H54 (cell line): Measurements from ENCODE around the gene CAPN7.

ENCODE experiments used
- DNase-seq: peaks from one replicate; pipeline ENCODE4 v3.0.0; 2011; ENCODE audit warnings: low spot score, mixed read lengths; ENCODE audit not compliant: insufficient read length
- FAIRE-seq: peaks from 3 replicates; lab custom pipeline; 2011; peaks lifted over from hg19 to GRCh38; lab: Jason Lieb, UNC
- POLR2A ChIP-seq: IDR thresholded peaks from 2 replicates; pipeline ENCODE4 v1.6.1; 2011; ENCODE audit warnings: low read depth, mild to moderate bottlenecking, low read length

The CAPN7 gene

DNA sequence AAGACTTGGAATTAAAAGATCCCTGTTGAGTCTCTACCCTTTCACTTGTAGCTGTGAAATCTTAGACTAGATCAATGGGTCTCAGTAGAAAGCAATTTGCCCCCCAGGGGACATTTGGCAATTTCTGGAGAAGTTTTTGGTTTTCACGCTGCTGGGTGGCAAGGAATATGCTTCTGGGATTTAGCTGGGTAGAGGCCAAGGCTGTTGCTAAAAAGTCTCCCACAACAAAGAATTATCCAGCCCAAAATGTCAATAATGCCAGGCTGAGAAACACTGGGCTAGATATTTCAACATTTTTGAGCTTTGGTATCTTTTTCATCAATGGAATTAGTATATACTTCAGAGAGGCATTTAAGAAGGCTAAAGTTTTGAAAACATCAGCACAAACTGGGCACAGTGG is 8.7 kb downstream of the CAPN7 start:
- TF ChIP-seq POLR2A = no peak
- no peak for FAIRE-seq
- DNase-seq = no peak

- no peak for DNase-seq
- no peak for TF ChIP-seq POLR2A
- FAIRE-seq = peak; percentile 43
Measured at GRCh38 chr3:15215996-15216395, 9.9 kb downstream of the CAPN7 start.

- no peak for TF ChIP-seq POLR2A
- DNase-seq (no peak), FAIRE-seq (no peak)
Measured at GRCh38 chr3:15216501-15216900, 10.5 kb downstream of the CAPN7 start.

- no peak for TF ChIP-seq POLR2A
- DNase-seq = no peak
- no peak for FAIRE-seq
Measured at GRCh38 chr3:15217011-15217671, 11.1 kb downstream of the CAPN7 start.

DNA sequence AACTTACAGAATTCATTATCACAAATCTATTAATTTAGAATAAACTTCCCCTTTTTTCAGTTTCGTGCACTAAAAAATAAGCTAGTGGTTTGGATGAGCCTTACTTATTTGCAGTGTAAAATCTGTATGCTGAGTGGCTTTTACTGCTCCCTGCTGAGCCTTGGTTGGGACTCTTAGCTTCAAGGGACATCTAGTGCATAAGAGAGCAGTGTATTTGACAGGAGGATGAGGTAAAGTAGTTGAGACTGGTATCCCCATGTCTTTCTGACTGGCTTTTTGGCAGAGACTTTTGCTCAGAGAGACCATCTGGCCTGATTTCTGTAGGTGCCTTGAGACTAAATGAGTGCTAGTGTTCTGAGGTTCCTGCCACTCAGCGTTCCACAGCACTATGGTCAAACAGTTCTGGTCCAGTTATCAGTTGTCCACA is 11.8 kb downstream of the CAPN7 start:
- no peak for TF ChIP-seq POLR2A
- no peak for FAIRE-seq
- DNase-seq = no peak

DNA sequence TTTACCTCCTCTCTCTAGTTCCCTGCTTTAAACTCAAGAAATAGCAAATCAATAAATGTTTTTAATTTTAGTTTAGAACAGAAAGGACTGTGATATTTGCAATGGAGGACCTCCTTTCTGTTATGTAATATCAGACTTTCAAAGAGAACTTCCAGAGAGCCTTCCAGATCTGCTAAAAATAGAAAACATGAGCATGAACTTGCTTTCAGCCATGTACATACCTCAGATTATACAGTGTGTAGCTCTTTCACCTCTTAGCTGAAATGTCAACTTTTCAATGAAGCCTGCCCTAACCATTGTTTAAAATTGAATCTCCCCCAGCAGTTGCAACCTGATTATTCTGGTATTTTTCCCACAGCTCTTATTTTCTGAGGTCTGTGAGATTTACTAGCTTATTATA is 12.6 kb downstream of the CAPN7 start:
- no peak for DNase-seq
- no peak for FAIRE-seq
- no peak for TF ChIP-seq POLR2A

DNA sequence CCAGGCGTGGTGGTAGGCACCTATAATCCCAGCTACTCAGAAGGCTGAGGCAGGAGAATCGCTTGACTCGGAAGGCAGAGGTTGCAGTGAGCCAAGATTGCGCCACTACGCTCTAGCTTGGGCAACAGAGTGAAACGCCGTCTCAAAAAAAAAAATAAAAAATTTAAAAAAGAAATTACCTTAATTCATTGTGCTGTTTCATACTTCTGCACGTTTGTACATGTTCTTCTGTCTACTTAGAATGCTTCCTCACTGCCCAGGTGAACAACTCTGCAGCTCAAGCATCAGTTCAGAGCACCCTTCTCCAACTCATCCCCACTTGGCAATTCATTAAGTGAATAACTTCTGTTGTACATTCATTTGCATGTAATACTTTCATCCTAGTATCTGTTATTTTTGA is 14.0 kb downstream of the CAPN7 start:
- no peak for TF ChIP-seq POLR2A
- no peak for FAIRE-seq
- no peak for DNase-seq

DNA sequence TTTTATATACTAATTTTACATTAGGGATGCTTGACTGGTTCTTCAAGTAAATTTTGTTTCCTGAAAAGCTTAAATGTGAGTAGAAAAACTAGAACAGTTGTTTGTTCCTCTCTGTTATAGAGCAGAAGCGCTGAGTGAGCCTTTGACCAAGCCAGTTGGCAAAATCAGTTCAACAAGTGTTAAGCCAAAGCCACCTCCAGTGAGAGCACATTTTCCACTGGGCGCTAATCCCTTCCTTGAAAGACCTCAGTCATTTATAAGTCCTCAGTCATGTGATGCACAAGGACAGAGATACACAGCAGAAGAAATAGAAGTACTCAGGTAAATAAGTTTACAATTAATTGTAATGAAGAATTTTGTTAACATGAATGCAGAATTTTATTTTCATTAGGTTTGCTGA is 14.6 kb downstream of the CAPN7 start:
- TF ChIP-seq POLR2A = no peak
- FAIRE-seq (no peak), DNase-seq (no peak)

DNA sequence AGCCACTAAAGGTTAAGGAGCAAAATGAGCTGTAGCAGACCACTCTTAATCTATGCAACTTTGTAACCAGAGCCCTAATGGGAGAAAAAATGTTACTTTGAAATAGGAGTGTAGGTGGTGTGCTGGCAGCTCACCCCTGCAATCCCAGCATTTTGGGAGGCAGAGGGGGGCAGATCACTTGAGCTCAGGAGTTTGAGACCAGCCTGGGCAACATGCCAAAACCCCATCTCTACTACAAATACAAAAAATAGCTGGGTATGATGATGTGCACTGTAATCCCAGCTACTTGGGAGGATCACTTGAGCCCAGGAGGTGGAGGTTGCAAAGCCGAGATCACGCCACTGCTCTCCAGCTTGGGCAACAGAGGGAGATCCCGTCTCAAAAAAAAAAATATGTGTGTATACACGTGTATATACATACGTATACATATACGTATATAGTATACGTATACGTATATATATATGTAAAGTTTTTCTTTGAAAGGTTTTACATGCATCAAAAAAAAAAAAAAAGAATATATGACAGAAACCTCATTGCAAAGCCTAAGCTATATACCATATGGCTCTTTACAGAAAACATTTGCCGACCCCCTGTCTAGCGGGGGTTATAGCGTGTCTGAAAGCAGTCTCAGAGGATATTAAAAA is 15.7 kb downstream of the CAPN7 start:
- FAIRE-seq (no peak), DNase-seq (no peak)
- TF ChIP-seq POLR2A = no peak

DNA sequence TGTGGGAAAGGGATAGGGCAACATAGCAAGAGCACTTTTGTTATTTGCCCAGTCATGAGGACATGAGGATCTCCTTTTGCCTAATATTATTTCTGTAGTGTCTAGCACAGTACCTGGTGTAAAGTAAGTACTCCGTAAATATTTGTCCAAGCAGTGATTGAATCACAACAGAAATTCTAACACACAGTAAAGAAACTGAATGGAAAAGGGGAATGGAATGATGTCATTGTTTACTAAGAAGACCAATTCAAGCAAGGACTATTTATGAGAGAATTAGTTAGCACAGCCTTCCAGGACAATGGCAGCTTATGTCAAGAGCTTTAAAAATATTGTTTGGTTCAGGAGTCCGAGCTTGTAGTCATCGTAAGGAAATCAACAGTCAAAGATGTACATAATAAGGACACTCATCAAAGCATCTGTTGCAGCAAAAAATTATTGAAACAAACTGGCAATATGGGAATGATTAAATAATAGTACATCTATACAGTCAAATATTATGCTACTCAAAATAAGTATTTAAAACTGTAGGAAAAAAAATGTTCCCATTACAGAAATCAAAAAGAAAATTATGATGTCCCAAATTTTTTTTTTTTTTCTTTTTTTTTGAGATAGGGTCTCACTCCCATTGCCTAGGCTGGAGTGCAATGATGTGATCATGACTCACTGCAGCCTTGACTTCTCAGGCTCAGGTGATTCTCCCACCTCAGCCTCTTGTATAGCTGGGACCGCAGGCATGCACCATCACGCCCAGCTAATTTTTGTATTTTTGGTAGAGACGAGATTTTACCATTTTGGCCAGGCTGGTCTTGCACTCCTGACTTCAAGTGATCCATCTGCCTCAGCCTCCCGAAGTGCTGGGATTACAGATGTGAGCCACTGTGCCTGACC is 17.9 kb downstream of the CAPN7 start:
- DNase-seq = no peak
- TF ChIP-seq POLR2A = no peak
- peak; percentile 6 for FAIRE-seq

- no peak for TF ChIP-seq POLR2A
Measured at GRCh38 chr3:15228147-15228546, 22.1 kb downstream of the CAPN7 start.

GRCh38 chr3:15229262-15229661 is 23.2 kb downstream of the CAPN7 start:
- DNase-seq (no peak), FAIRE-seq (no peak)
- TF ChIP-seq POLR2A = no peak

More at GRCh38 chr3:15228147-15228546, 22.1 kb downstream of the CAPN7 start:
- FAIRE-seq (no peak), DNase-seq (no peak)

DNA sequence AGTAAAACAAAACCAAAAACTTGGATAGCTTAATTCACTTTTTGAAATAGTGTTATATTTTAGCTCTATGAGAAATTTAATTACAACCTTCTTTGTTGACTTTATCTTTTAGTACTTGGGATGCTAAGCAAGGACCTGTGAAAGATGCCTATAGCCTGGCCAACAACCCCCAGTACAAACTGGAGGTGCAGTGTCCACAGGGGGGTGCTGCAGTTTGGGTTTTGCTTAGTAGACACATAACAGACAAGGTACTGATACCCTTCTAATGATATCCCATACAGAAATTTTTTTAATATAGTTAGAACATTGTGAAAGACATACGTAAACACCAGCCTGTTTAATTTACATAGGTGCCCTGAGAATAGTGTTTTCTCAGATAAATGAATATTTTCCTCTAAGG is 35.3 kb downstream of the CAPN7 start:
- DNase-seq (peak; percentile 13), FAIRE-seq (no peak)
- TF ChIP-seq POLR2A = no peak

DNA sequence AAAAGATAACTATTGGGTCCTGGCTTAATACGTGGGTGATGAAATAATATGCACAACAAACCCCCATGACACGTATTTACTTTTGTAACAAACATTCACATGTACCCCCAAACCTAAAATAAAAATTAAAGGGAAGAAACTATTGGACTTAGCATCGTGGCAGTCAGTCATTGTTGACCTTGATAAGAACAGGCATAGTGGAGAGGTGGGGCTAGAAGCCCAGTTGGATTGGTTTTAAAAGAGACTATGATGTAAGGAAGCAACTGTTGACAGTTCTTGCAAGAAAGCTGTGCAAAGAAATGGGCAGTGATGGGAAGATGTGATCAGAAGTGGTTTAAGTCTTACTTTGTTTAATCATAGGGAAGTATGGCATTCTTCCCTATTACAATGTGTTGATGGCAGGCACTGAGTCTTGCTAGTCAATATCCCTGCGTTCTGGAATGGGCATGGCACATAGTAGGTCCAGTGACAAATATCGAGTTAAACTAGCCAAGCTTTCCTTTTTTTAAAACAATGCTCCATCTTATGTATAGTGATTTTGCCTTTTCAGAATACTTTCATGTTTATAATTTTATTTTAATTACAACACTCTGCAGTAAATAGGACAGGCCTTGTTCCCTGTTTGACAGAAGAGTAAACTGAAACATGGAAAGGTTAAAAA is 37.9 kb downstream of the CAPN7 start:
- DNase-seq (no peak), FAIRE-seq (no peak)

GRCh38 chr3:15246186-15246585 is 40.1 kb downstream of the CAPN7 start:
- no peak for FAIRE-seq
- no peak for TF ChIP-seq POLR2A
- no peak for DNase-seq

More for the DNA sequence above, 37.9 kb downstream of the CAPN7 start:
- no peak for TF ChIP-seq POLR2A
